Stomach smooth muscle (tissue), 2 donors: Measurements from ENCODE around the gene ZFR2.

Experiments
- H3K27ac ChIP-seq: one replicate; pipeline ENCODE4 v1.7.0; 2013; ENCODE audit warnings: mild to moderate bottlenecking, low read length, inconsistent platforms
- H3K27me3 ChIP-seq, 2 donors: one replicate each; pipeline ENCODE4 v1.7.0; 2013; ENCODE audit warnings: low read length in 2 of 2; ENCODE audit not compliant: insufficient read depth in 2 of 2, control insufficient read depth in 1 of 2
- H3K36me3 ChIP-seq, 2 donors: one replicate each; pipeline ENCODE4 v1.7.0; 2013; ENCODE audit warnings: low read length in 2 of 2; ENCODE audit not compliant: control insufficient read depth in 2 of 2, insufficient read depth in 2 of 2
- H3K4me1 ChIP-seq: one replicate; pipeline ENCODE4 v1.7.0; 2013; ENCODE audit warnings: low read length; ENCODE audit not compliant: control insufficient read depth, insufficient read depth
- H3K4me3 ChIP-seq, 2 donors: one replicate each; pipeline ENCODE4 v1.7.0; 2013; ENCODE audit warnings: low read length in 2 of 2
- H3K9ac ChIP-seq, 2 donors: one replicate each; pipeline ENCODE4 v1.7.0; 2013; ENCODE audit warnings: low read length in 2 of 2, mild to moderate bottlenecking in 1 of 2
- H3K9me3 ChIP-seq, 2 donors: one replicate each; pipeline ENCODE4 v1.7.0; 2013; ENCODE audit warnings: low read length in 2 of 2; ENCODE audit not compliant: control insufficient read depth in 2 of 2
- donor health status: healthy.
- donor health status: Pancreatic carcinoma.

The ZFR2 gene

GRCh38 chr19:3803986-3804385, 64.9 kb downstream of the ZFR2 start:
- H3K4me1 ChIP-seq: peaks cover 9% of the 10 kb centered on the region
- H3K36me3 ChIP-seq: no peaks in the 10 kb centered on the region
- no peak overlapping the region for H3K27ac ChIP-seq
- peaks cover 18 to 25% of the 10 kb centered on the region in 2 donors for H3K27me3 ChIP-seq
- H3K4me3 ChIP-seq: no peak overlapping the region
- H3K9ac ChIP-seq: no peak overlapping the region
- H3K9me3 ChIP-seq: peaks cover 0 to 2% of the 10 kb centered on the region in 2 donors

- Histone ChIP-seq H3K27ac (no peak overlapping the region), H3K4me3 (no peak overlapping the region), H3K9me3 (peaks cover 0 to 2% of the 10 kb centered on the region in 2 donors), H3K36me3 (no peaks in the 10 kb centered on the region), H3K27me3 (peaks cover 22 to 29% of the 10 kb centered on the region in 2 donors), H3K4me1 (peaks cover 9% of the 10 kb centered on the region), H3K9ac (no peak overlapping the region)
Measured at GRCh38 chr19:3803114-3803888, 65.5 kb downstream of the ZFR2 start.

- peak overlapping the region; percentile 16 to 52 for H3K4me3 ChIP-seq
- peaks cover 9% of the 10 kb centered on the region for H3K4me1 ChIP-seq
- H3K9ac ChIP-seq: no peak overlapping the region
- peaks cover 0 to 5% of the 10 kb centered on the region in 2 donors for H3K9me3 ChIP-seq
- no peak overlapping the region for H3K27ac ChIP-seq
- no peaks in the 10 kb centered on the region for H3K36me3 ChIP-seq
- H3K27me3 ChIP-seq: peaks cover 22 to 29% of the 10 kb centered on the region in 2 donors
Measured at GRCh38 chr19:3801412-3802096, 67.3 kb downstream of the ZFR2 start.

- H3K27me3 ChIP-seq: peaks cover 22 to 29% of the 10 kb centered on the region in 2 donors
- peaks cover 9% of the 10 kb centered on the region for H3K4me1 ChIP-seq
- no peaks in the 10 kb centered on the region for H3K36me3 ChIP-seq
- peak overlapping the region in 1 of 2 donors; percentile 52 for H3K4me3 ChIP-seq
- no peak overlapping the region for H3K9ac ChIP-seq
- peaks cover 0 to 6% of the 10 kb centered on the region in 2 donors for H3K9me3 ChIP-seq
- H3K27ac ChIP-seq: no peak overlapping the region
Measured at GRCh38 chr19:3800996-3801395, 67.8 kb downstream of the ZFR2 start.

DNA sequence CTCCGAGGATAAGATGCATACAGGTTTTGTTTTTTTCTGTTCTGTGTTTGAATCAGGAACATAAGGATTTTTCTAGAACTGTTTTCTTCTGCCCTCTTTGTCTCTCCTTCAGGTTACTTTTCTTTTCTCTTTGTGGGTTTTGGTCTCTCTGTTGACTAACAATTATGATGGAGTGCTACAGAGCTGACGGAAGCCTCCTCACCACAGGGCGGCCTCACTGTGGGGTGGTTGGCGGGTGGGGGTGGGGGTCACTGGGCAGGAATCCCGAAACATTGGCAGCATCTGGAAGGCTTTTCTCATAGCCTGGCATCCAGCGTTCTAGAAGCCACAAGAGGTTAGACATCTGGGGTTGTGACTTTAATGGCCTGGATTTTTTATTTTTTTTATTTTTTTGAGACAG, 70.7 kb downstream of the ZFR2 start:
- H3K27ac ChIP-seq: no peak overlapping the region
- H3K36me3 ChIP-seq: no peaks in the 10 kb centered on the region
- H3K4me3 ChIP-seq: no peak overlapping the region
- H3K4me1 ChIP-seq: peaks cover 9% of the 10 kb centered on the region
- no peak overlapping the region for H3K9ac ChIP-seq
- peaks cover 22 to 24% of the 10 kb centered on the region in 2 donors for H3K27me3 ChIP-seq
- H3K9me3 ChIP-seq: peaks cover 0 to 6% of the 10 kb centered on the region in 2 donors

GRCh38 chr19:3796358-3796757, 72.5 kb downstream of the ZFR2 start:
- H3K36me3 ChIP-seq: no peaks in the 10 kb centered on the region
- H3K9ac ChIP-seq: no peak overlapping the region
- peaks cover 3% of the 10 kb centered on the region for H3K4me1 ChIP-seq
- H3K27me3 ChIP-seq: peaks cover 12 to 18% of the 10 kb centered on the region in 2 donors
- H3K4me3 ChIP-seq: no peak overlapping the region
- no peak overlapping the region for H3K27ac ChIP-seq
- peaks cover 0 to 6% of the 10 kb centered on the region in 2 donors for H3K9me3 ChIP-seq

GRCh38 chr19:3793799-3794198, 75.0 kb downstream of the ZFR2 start:
- Histone ChIP-seq H3K27ac (no peak overlapping the region), H3K4me1 (no peaks in the 10 kb centered on the region), H3K9ac (no peak overlapping the region), H3K36me3 (no peaks in the 10 kb centered on the region), H3K4me3 (no peak overlapping the region), H3K9me3 (peaks cover 5 to 6% of the 10 kb centered on the region in 2 donors), H3K27me3 (peaks cover 2 to 6% of the 10 kb centered on the region in 2 donors)

GRCh38 chr19:3792114-3792513, 76.7 kb downstream of the ZFR2 start:
- Histone ChIP-seq H3K27ac (no peak overlapping the region), H3K4me1 (no peaks in the 10 kb centered on the region), H3K27me3 (peaks cover 0 to 5% of the 10 kb centered on the region in 2 donors), H3K4me3 (no peak overlapping the region), H3K9me3 (peaks cover 5 to 6% of the 10 kb centered on the region in 2 donors), H3K9ac (no peak overlapping the region), H3K36me3 (no peaks in the 10 kb centered on the region)

GRCh38 chr19:3790941-3791340, 77.9 kb downstream of the ZFR2 start:
- Histone ChIP-seq H3K9me3 (peaks cover 0 to 5% of the 10 kb centered on the region in 2 donors), H3K9ac (no peak overlapping the region), H3K4me3 (no peak overlapping the region), H3K27me3 (peaks cover 1 to 5% of the 10 kb centered on the region in 2 donors), H3K4me1 (no peaks in the 10 kb centered on the region), H3K36me3 (no peaks in the 10 kb centered on the region), H3K27ac (no peak overlapping the region)

DNA sequence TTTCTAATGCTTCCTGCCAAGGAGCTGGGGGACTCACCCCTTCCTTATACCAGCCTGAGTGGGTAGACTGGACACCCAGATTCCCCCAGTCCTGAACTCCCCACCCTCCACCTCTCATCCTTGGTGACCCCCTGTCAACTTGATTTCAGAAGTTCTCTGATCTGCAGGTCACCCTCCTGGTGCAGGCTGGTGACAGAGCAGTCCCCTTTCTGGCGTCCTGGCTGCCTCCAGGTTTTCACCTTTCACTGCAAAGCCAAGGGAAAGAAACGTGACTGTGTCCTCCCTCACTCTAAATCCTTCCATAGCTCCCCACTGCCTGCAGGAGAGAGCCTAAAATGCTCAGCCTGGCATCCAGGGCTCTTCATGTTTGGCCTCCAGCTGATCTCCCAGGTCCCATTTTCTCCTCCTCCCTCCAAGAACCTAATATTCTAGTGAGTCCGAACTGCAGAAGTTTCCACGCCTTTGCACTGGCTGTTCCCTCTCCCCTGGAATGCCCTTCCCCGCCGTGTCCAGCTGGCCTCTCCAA, 78.6 kb downstream of the ZFR2 start:
- Histone ChIP-seq H3K27ac (no peak overlapping the region), H3K36me3 (no peaks in the 10 kb centered on the region), H3K27me3 (peaks cover 5 to 7% of the 10 kb centered on the region in 2 donors)

More for the DNA sequence above, 78.6 kb downstream of the ZFR2 start:
- H3K9ac ChIP-seq: no peak overlapping the region
- H3K9me3 ChIP-seq: peaks cover 0 to 5% of the 10 kb centered on the region in 2 donors
- no peak overlapping the region for H3K4me3 ChIP-seq
- H3K4me1 ChIP-seq: no peaks in the 10 kb centered on the region
